ENCODE measurements around the gene PRDM16.

DNA sequence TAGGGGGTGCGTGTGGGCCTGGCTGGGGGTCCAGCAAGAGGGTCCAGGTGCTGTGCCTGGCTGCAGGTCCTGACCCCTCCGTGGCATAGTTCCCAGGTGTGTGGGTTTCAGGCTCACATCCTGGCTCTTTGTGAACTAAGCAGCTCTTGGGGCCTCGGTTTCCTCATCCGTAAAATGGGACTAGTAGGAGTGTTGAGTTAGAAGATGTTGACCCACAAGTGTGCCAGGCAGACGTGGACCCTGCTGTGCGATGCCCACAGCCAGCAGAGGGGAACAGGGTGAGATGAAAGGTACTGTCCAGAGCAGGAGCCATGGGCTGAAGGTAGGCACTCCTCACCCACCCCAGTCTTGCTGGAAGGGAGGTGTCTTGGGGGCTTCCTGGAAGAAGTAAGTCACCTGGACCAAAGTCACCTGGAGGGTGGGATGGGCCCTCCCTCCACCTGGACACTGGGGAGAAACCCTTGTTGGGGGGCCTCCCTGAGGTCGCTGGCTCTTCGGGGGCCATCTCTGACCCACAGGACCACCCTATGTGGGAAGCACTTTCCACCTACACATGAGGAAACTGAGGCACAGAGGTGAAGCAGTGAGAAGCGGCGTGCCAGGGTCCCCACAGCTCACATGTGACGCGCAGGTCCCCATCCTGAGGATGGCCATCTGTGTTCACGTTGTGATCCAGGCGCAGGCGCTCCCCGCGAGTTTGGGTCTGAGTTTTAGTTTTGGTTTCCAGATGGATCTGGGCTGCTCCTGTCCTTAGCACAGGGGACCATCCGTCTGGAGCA, 386.9 kb downstream of the PRDM16 start:
- TF ChIP-seq, protein P1, sequence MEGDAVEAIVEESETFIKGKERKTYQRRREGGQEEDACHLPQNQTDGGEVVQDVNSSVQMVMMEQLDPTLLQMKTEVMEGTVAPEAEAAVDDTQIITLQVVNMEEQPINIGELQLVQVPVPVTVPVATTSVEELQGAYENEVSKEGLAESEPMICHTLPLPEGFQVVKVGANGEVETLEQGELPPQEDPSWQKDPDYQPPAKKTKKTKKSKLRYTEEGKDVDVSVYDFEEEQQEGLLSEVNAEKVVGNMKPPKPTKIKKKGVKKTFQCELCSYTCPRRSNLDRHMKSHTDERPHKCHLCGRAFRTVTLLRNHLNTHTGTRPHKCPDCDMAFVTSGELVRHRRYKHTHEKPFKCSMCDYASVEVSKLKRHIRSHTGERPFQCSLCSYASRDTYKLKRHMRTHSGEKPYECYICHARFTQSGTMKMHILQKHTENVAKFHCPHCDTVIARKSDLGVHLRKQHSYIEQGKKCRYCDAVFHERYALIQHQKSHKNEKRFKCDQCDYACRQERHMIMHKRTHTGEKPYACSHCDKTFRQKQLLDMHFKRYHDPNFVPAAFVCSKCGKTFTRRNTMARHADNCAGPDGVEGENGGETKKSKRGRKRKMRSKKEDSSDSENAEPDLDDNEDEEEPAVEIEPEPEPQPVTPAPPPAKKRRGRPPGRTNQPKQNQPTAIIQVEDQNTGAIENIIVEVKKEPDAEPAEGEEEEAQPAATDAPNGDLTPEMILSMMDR (tag by site-specific recombination; IDR thresholded peaks at IDR 0.05) = no peak
- TF ChIP-seq ZNF747 (tag by site-specific recombination; IDR thresholded peaks at IDR 0.05) (no peak), ZFP41 (tag by site-specific recombination; IDR thresholded peaks at IDR 0.05; ENCODE audit: borderline replicate concordance) (no peak), ZNF548 (tag by site-specific recombination; IDR thresholded peaks at IDR 0.05) (no peak), ZNF549 (tag by site-specific recombination; IDR thresholded peaks at IDR 0.05) (no peak), SCRT2 (tag by site-specific recombination; IDR thresholded peaks at IDR 0.05) (no peak), ZNF274 (IDR thresholded peaks at IDR 0.05; ENCODE audit: low read length) (no peak), ZNF274 (tag by site-specific recombination; IDR thresholded peaks at IDR 0.05; ENCODE audit: borderline replicate concordance) (no peak), ZNF324 (tag by site-specific recombination; IDR thresholded peaks at IDR 0.05) (no peak), ZNF140 (tag by site-specific recombination; IDR thresholded peaks at IDR 0.05) (no peak), ZNF530 (tag by site-specific recombination; IDR thresholded peaks at IDR 0.05; ENCODE audit: low read depth) (no peak), KLF16 (tag by site-specific recombination; IDR thresholded peaks at IDR 0.05) (no peak)
- TF ChIP-seq, protein P2, sequence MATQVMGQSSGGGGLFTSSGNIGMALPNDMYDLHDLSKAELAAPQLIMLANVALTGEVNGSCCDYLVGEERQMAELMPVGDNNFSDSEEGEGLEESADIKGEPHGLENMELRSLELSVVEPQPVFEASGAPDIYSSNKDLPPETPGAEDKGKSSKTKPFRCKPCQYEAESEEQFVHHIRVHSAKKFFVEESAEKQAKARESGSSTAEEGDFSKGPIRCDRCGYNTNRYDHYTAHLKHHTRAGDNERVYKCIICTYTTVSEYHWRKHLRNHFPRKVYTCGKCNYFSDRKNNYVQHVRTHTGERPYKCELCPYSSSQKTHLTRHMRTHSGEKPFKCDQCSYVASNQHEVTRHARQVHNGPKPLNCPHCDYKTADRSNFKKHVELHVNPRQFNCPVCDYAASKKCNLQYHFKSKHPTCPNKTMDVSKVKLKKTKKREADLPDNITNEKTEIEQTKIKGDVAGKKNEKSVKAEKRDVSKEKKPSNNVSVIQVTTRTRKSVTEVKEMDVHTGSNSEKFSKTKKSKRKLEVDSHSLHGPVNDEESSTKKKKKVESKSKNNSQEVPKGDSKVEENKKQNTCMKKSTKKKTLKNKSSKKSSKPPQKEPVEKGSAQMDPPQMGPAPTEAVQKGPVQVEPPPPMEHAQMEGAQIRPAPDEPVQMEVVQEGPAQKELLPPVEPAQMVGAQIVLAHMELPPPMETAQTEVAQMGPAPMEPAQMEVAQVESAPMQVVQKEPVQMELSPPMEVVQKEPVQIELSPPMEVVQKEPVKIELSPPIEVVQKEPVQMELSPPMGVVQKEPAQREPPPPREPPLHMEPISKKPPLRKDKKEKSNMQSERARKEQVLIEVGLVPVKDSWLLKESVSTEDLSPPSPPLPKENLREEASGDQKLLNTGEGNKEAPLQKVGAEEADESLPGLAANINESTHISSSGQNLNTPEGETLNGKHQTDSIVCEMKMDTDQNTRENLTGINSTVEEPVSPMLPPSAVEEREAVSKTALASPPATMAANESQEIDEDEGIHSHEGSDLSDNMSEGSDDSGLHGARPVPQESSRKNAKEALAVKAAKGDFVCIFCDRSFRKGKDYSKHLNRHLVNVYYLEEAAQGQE (tag by site-specific recombination; IDR thresholded peaks at IDR 0.05) = no peak
